ENCODE results near the gene ERCC6L2. TPM values are rescaled to one million over a fixed set of nuclear protein-coding genes. Genes with fewer than 3 reads are reported as not detected.

Gene ERCC6L2
- total RNA-seq, 1 experiment from 2014 or later, result 39.2 TPM

- ATAC-seq, result no peak
Measured at GRCh38 chr9:95830768-95831167, 44.7 kb upstream of the ERCC6L2 start.

More at GRCh38 chr9:95830768-95831167, 44.7 kb upstream of the ERCC6L2 start:
- no peak overlapping the region for H3K9ac ChIP-seq (ENCODE audit: low read length)
- H3K4me3 ChIP-seq (replicated peaks in 1 of 2; ENCODE audit: low read depth in 1 of 2, low read length in 2 of 2), result no peak overlapping the region
- DNase-seq (ENCODE audit: low read depth, low spot score), result no peak
- ChIA-PET CTCF (no interaction called here), RAD21 (ENCODE audit: low non-redundant PET in 1 of 2, low total read pairs in 2 of 2, uncharacterized antibody in 2 of 2, unreplicated experiment in 2 of 2) (no interaction called here), POLR2A (no interaction called here)
- BruUV-seq (replicated peaks), result no TSS peak
- no peaks in the 10 kb centered on the region for H3K36me3 ChIP-seq (ENCODE audit: control insufficient read depth in 1 of 2, insufficient read depth in 2 of 2, low read length in 2 of 2)
- no peak overlapping the region for H2AFZ ChIP-seq (ENCODE audit: low read depth, low read length, poor library complexity, severe bottlenecking)
- no peak overlapping the region for H3K4me2 ChIP-seq (ENCODE audit: low read length)
- H3K27me3 ChIP-seq (ENCODE audit: insufficient read depth, low read length), result 0 out of 2 replicates have a peak, but pooled peaks cover 4% of the 10 kb centered on the region
- H3K4me1 ChIP-seq (ENCODE audit: control insufficient read depth in 1 of 2, insufficient read depth in 2 of 2, low read length in 2 of 2), result no peaks in the 10 kb centered on the region
- no peaks in the 10 kb centered on the region for H3K9me3 ChIP-seq (ENCODE audit: control insufficient read depth in 1 of 2, insufficient read depth in 1 of 2, low read depth in 1 of 2, low read length in 2 of 2)
- no peaks in the 10 kb centered on the region for H3K79me2 ChIP-seq (ENCODE audit: insufficient read depth, low read length)
- H3K9me2 ChIP-seq (ENCODE audit: insufficient read depth), result no peaks in the 10 kb centered on the region
- H4K20me1 ChIP-seq (ENCODE audit: insufficient read depth), result no peaks in the 10 kb centered on the region
- no peak overlapping the region for H3K27ac ChIP-seq (ENCODE audit: low read depth, low read length)
- intact Hi-C loops (cut with micrococcal nuclease), result no loop called here
- no peak for TF ChIP-seq CTCF (IDR thresholded peaks at IDR 0.05 in 2 of 3, conservative IDR thresholded peaks at IDR 0.05 in 1 of 3; ENCODE audit: borderline replicate concordance in 1 of 3, insufficient read depth in 1 of 3, low read depth in 2 of 3, low read length in 2 of 3)
- TF ChIP-seq EGR1 (IDR thresholded peaks at IDR 0.05; ENCODE audit: low read depth), result no peak
- TF ChIP-seq JUND (IDR thresholded peaks at IDR 0.05), result no peak
- TF ChIP-seq POLR2A (IDR thresholded peaks at IDR 0.05; ENCODE audit: borderline replicate concordance, extremely low read depth, insufficient read depth, insufficient read length), result no peak
- TF ChIP-seq RAD21 (IDR thresholded peaks at IDR 0.05; ENCODE audit: low read depth), result no peak
- TF ChIP-seq MAX (IDR thresholded peaks at IDR 0.05), result no peak
- no peak for TF ChIP-seq CBX3 (IDR thresholded peaks at IDR 0.05; ENCODE audit: low read depth)
- TF ChIP-seq ZFX (IDR thresholded peaks at IDR 0.05), result no peak
- no peak for TF ChIP-seq EZH2 (IDR thresholded peaks at IDR 0.05)
- TF ChIP-seq CEBPB (IDR thresholded peaks at IDR 0.05; ENCODE audit: low read depth), result no peak
- no peak for TF ChIP-seq EZH2phosphoT487 (IDR thresholded peaks at IDR 0.05; ENCODE audit: borderline replicate concordance)
- no peak for TF ChIP-seq TCF7L2 (IDR thresholded peaks at IDR 0.05; ENCODE audit: borderline replicate concordance, extremely low read depth, insufficient read depth, insufficient read length)
- no peak for TF ChIP-seq POLR2AphosphoS5 (IDR thresholded peaks at IDR 0.05; ENCODE audit: low read depth, low read length)
- TF ChIP-seq ZNF274 (IDR thresholded peaks at IDR 0.05; ENCODE audit: low read depth, low read length), result no peak
- no peak for TF ChIP-seq SRF (IDR thresholded peaks at IDR 0.05; ENCODE audit: low read depth)
